RWPE1 (cell line): ENCODE results near the gene UBE2F.
"Not testable (repeated sequence)": the region's sequence is repeated elsewhere in the genome, so short reads cannot be mapped to it uniquely, and the experiment has no call there.

Source experiments
- CTCF ChIA-PET: fragments of 350-600 bp; sonication (Branson Sonifier 250); formaldehyde crosslinking; extraction: SDS; loops from one replicate; lab custom pipeline; 2021; lab: Yijun Ruan, JAX
- POLR2A ChIA-PET: fragments of 400-600 bp; formaldehyde crosslinking; extraction: SDS; loops from one replicate; lab custom pipeline; 2020; ENCODE audit warnings: antibody characterized with exemption; ENCODE audit not compliant: low non-redundant PET; lab: Yijun Ruan, JAX
- DNase-seq: peaks from one replicate; pipeline ENCODE4 v3.0.0; 2012; ENCODE audit warnings: low spot score
- H3K27ac ChIP-seq: fragments of 450-650 bp; 2 replicates; pipeline ENCODE4 v1.5.1; 2017
- CTCF ChIP-seq: fragments of 450-650 bp; conservative IDR thresholded peaks from 2 replicates; pipeline ENCODE4 v1.5.1; 2017; ENCODE audit warnings: low read depth, mild to moderate bottlenecking

The UBE2F gene

GRCh38 chr2:237980087-237980486 lies 13.3 kb downstream of the UBE2F start:
- H3K27ac ChIP-seq, result peak overlapping the region; percentile 25
- DNase-seq, result no peak
- TF ChIP-seq CTCF, result no peak
- POLR2A ChIA-PET, result no interaction called here
- CTCF ChIA-PET, result no interaction called here

GRCh38 chr2:237980751-237981150 lies 13.9 kb downstream of the UBE2F start:
- POLR2A ChIA-PET, result no interaction called here
- CTCF ChIA-PET, result interaction anchor here (0.6 kb wide), 1 partner anchor 28 kb away, joined by 6 read pairs; no protein-coding TSS in a partner anchor
- no peak for TF ChIP-seq CTCF
- peak overlapping the region; percentile 18; the same call in 1 of the 2 replicates for H3K27ac ChIP-seq
- DNase-seq, result no peak

GRCh38 chr2:237981621-237982020 lies 14.8 kb downstream of the UBE2F start:
- CTCF ChIA-PET, result interaction anchor here (0.6 kb wide), 3 partner anchors 9 to 122 kb away, joined by 3 to 6 read pairs (median 5); no protein-coding TSS in a partner anchor
- DNase-seq, H3K27ac ChIP-seq, POLR2A ChIA-PET: not testable (repeated sequence)

- DNase-seq, result no peak
- TF ChIP-seq CTCF, result no peak
- CTCF ChIA-PET, result interaction anchor here (0.6 kb wide), 1 partner anchor 8 kb away, joined by 5 read pairs; no protein-coding TSS in a partner anchor
- POLR2A ChIA-PET, result interaction anchor here (0.6 kb wide), 1 partner anchor 233 kb away, joined by 3 read pairs; no protein-coding TSS in a partner anchor
- H3K27ac ChIP-seq, result no peak overlapping the region
These were observed 15.4 kb downstream of the UBE2F start for GRCh38 chr2:237982039-237982725.

GRCh38 chr2:237983922-237984321 lies 17.1 kb downstream of the UBE2F start:
- no peak overlapping the region for H3K27ac ChIP-seq
- POLR2A ChIA-PET, result no interaction called here
- CTCF ChIA-PET, result no interaction called here
- no peak for DNase-seq
- no peak for TF ChIP-seq CTCF

GRCh38 chr2:237987268-237987667 lies 20.5 kb downstream of the UBE2F start:
- POLR2A ChIA-PET, result no interaction called here
- DNase-seq, result no peak
- TF ChIP-seq CTCF, result no peak
- H3K27ac ChIP-seq, result no peak overlapping the region
- CTCF ChIA-PET, result no interaction called here

GRCh38 chr2:237993701-237994100 lies 26.9 kb downstream of the UBE2F start:
- no peak overlapping the region for H3K27ac ChIP-seq
- DNase-seq, result no peak
- ChIA-PET POLR2A (no interaction called here), CTCF (interaction anchor here (1.0 kb wide), 1 partner anchor 135 kb away, joined by 3 read pairs; no protein-coding TSS in a partner anchor)
- TF ChIP-seq CTCF, result no peak
